ENCODE results near the gene ARID4B. TPM values are rescaled to one million over a fixed set of nuclear protein-coding genes. Genes with fewer than 3 reads are reported as not detected.
"Not testable (repeated sequence)": the region's sequence is repeated elsewhere in the genome, so short reads cannot be mapped to it uniquely, and the experiment has no call there.

Gene ARID4B
- total and polyA plus RNA-seq, 11 donors: 12.4 to 20.4 (median 15.3) TPM

DNA sequence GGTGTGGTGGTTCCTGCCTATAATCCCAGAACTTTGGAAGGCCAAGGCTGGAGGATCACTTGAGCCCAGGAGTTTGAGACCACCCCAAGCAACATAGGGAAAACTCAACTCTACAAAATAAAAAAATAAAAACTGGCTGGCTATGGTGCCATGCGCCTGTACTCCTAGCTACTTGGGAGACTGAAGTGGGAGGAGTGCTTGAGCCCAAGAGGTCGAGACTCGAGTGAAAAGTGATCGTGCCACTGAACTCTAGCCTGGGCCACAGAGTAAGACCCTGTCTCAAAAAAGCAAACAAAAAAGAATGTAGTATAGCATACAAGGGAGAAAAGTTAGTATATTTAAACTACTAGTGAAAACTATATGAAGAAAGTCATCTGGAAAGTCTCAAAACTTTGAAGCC is 66.7 kb downstream of the ARID4B start:
- ATAC-seq (no peak), DNase-seq (no peak)
- intact Hi-C loops (cut with DNase I): no loop called here
- Histone ChIP-seq H3K27ac (no peak overlapping the region), H3K27me3 (no peaks in the 10 kb centered on the region), H3K4me3 (no peak overlapping the region), H3K9me3 (no peaks in the 10 kb centered on the region), H3K36me3 (peaks cover 0 to 18% (median 0%) of the 10 kb centered on the region in 9 donors), H3K4me1 (peaks cover 0 to 47% (median 20%) of the 10 kb centered on the region in 12 donors)
- WGBS, 4 donors: 74 to 86% (median 84%) methylated on average over 4 of the region's 4 CpGs
- TF ChIP-seq POLR2A (IDR thresholded peaks at IDR 0.05): no peak
- TF ChIP-seq, protein P1, sequence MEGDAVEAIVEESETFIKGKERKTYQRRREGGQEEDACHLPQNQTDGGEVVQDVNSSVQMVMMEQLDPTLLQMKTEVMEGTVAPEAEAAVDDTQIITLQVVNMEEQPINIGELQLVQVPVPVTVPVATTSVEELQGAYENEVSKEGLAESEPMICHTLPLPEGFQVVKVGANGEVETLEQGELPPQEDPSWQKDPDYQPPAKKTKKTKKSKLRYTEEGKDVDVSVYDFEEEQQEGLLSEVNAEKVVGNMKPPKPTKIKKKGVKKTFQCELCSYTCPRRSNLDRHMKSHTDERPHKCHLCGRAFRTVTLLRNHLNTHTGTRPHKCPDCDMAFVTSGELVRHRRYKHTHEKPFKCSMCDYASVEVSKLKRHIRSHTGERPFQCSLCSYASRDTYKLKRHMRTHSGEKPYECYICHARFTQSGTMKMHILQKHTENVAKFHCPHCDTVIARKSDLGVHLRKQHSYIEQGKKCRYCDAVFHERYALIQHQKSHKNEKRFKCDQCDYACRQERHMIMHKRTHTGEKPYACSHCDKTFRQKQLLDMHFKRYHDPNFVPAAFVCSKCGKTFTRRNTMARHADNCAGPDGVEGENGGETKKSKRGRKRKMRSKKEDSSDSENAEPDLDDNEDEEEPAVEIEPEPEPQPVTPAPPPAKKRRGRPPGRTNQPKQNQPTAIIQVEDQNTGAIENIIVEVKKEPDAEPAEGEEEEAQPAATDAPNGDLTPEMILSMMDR (IDR thresholded peaks at IDR 0.05): no peak

GRCh38 chr1:235259133-235259778 is 68.7 kb downstream of the ARID4B start:
- intact Hi-C loops (cut with DNase I): loop anchor here in 3 of 10 donors (5.0 to 10.0 kb wide), 4 partner anchors 58 to 716 kb away; partner anchors contain the start of genes ARID4B (in 2 of the 3) and GGPS1 (in 2 of the 3)

GRCh38 chr1:235258068-235258467 is 69.9 kb downstream of the ARID4B start:
- DNase-seq, H3K4me3 ChIP-seq, H3K27me3 ChIP-seq, H3K9me3 ChIP-seq, ATAC-seq: not testable (repeated sequence)
- peaks cover 0 to 42% (median 11%) of the 10 kb centered on the region in 12 donors for H3K4me1 ChIP-seq
- WGBS, 4 donors: 90 to 97% (median 95%) methylated on average over 6 of the region's 6 CpGs
- H3K27ac ChIP-seq: peak overlapping the region in 1 of 12 donors; percentile 5
- H3K36me3 ChIP-seq: peaks cover 0 to 18% (median 0%) of the 10 kb centered on the region in 9 donors
- intact Hi-C loops (cut with DNase I): loop anchor here in 3 of 10 donors (5.0 to 10.0 kb wide), 4 partner anchors 59 to 717 kb away; partner anchors contain the start of genes ARID4B (in 2 of the 3) and GGPS1 (in 2 of the 3)

More at GRCh38 chr1:235259133-235259778, 68.7 kb downstream of the ARID4B start:
- ATAC-seq (peak in 3 of 4 donors; percentile 41 to 70 (median 45)), DNase-seq (no peak)
- WGBS, 4 donors: 67 to 75% (median 73%) methylated on average over 1 of the region's 1 CpG
- TF ChIP-seq POLR2A (IDR thresholded peaks at IDR 0.05): no peak
- TF ChIP-seq, protein P1 (IDR thresholded peaks at IDR 0.05): no peak
- H3K9me3 ChIP-seq: no peaks in the 10 kb centered on the region
- H3K27me3 ChIP-seq: no peaks in the 10 kb centered on the region
- peaks cover 0 to 18% (median 0%) of the 10 kb centered on the region in 9 donors for H3K36me3 ChIP-seq
- H3K4me3 ChIP-seq: no peak overlapping the region
- H3K4me1 ChIP-seq: peaks cover 0 to 37% (median 10%) of the 10 kb centered on the region in 12 donors
- H3K27ac ChIP-seq: no peak overlapping the region

DNA sequence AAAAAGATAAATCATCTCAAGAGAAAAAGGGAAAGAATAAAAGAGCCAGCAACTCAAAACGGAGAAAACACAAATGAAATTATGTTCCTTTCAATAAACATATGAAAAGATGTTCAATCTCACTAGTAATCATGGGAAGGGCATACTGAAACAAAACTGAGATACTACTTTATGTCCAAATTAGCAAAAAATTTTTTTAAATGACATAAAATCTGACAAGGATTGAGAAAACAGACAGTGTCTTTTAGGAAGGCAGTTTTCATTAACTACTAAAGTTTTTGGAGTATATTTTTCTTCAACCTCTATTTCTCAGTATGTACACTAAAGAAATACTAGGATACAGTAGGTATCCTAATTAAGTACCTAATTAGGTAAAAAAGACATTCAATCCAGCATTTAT is 73.3 kb downstream of the ARID4B start:
- DNase-seq: no peak
- Histone ChIP-seq H3K4me3 (no peak overlapping the region), H3K27ac (no peak overlapping the region), H3K27me3 (no peaks in the 10 kb centered on the region), H3K9me3 (no peaks in the 10 kb centered on the region), H3K4me1 (peaks cover 0 to 25% (median 6%) of the 10 kb centered on the region in 12 donors), H3K36me3 (peaks cover 0 to 44% (median 10%) of the 10 kb centered on the region in 9 donors)
- intact Hi-C loops (cut with DNase I): loop anchor here in 8 of 10 donors (5.0 to 10.0 kb wide), 4 partner anchors 63 to 720 kb away; partner anchors contain the start of genes ARID4B (in 8 of the 8) and GGPS1 (in 8 of the 8)
- 81 to 91% (median 86%) methylated on average over 1 of the region's 1 CpG for WGBS, 4 donors
- no peak for ATAC-seq
- TF ChIP-seq, protein P1 (IDR thresholded peaks at IDR 0.05): no peak
- no peak for TF ChIP-seq POLR2A (IDR thresholded peaks at IDR 0.05)

Data from heart left ventricle (tissue), 16 donors.